SU-DHL-6 (cell line): ENCODE results near the gene ADSS2.

ENCODE experiments used
- CTCF ChIP-seq: fragments of 200-600 bp; sonication (generic); IDR thresholded peaks from one replicate; pipeline ENCODE4 v1.5.1; 2017; ENCODE audit warnings: antibody characterized with exemption, mild to moderate bottlenecking, low read length, moderate library complexity; ENCODE audit not compliant: insufficient read depth, poor library complexity, severe bottlenecking
- EZH2phosphoT487 ChIP-seq: fragments of 200-600 bp; sonication (generic), shearing (Covaris generic); conservative IDR thresholded peaks from 2 replicates; pipeline ENCODE4 v1.6.1; 2018; ENCODE audit warnings: mild to moderate bottlenecking, antibody characterized with exemption, low read length, moderate library complexity, mixed read lengths

- TF ChIP-seq CTCF, result no peak
- TF ChIP-seq EZH2phosphoT487, result no peak
These were observed 6.9 kb downstream of the ADSS2 start for GRCh38 chr1:244444854-244445253.
